ENCODE measurements around the gene AHCTF1. TPM values are rescaled to one million over a fixed set of nuclear protein-coding genes. Genes with fewer than 3 reads are reported as not detected.

The AHCTF1 gene
- total and polyA plus RNA-seq, 10 of the 15 experiments (the other 5 are each of a cell fraction or from before 2014, with no cell fraction given) = 3.4 to 45.5 (median 17.8) TPM

DNA sequence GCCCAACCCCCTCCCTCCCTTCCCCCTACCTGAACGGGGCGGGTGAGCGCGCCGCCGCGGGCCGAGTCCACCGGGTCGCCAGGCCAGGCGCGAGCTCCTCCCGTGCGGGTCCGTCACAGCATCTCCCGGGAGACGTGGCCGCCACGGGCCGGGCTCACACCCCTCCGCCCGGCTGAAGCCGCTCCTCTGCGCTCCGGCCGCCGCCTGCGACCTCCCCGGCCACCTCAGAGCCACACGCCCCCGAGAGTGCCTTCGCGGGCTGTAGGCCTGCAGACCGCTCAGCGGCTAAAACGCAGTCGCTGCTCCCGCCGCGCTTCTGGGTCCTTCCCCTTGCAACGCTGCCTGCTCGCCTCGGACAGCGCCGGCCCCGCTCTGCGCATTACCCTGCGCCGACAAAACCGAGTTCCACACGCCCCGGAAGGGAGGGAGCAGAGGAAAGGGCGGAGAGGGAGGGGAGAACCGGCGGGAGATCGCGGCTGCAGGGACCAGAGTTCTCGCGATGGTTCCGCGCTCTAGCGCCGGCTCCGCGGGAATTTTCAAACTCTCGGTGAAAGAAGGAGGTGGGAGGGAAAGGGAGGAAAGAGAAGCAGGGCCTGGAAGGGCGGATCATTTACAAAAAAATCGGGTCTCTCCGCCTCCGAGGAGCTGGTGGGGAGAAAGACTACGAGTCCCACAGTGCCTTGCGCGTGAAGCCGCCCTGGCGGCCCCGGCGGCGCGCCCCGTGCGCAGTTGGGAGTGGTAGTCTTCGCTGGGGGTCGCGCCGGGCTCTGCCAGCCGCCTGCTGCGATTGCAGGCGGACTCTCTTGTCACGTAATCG is at the start of gene AHCTF1 (continued):
- peak; percentile 70; the same call in 1 of the 2 replicates for TF ChIP-seq GABPA (IDR thresholded peaks at IDR 0.05; ENCODE audit: low read depth)
- peak; percentile 99 for TF ChIP-seq HCFC1 (IDR thresholded peaks at IDR 0.05; ENCODE audit: low read length)
- TF ChIP-seq IRF4 (IDR thresholded peaks at IDR 0.05; ENCODE audit: low read depth, low read length) = no peak
- no peak for TF ChIP-seq MTA3 (IDR thresholded peaks at IDR 0.05; ENCODE audit: borderline replicate concordance, low read length)
- TF ChIP-seq STAT3 (IDR thresholded peaks at IDR 0.05; ENCODE audit: low read depth, low read length) = no peak
- peak; percentile 40; the same call in 1 of the 2 replicates for TF ChIP-seq NR2C1 (IDR thresholded peaks at IDR 0.05)
- TF ChIP-seq IKZF1 (conservative IDR thresholded peaks at IDR 0.05) = peak; percentile 93
- peak; percentile 97 for TF ChIP-seq POLR2AphosphoS5 (IDR thresholded peaks at IDR 0.05; ENCODE audit: low read length)
- TF ChIP-seq CEBPB (IDR thresholded peaks at IDR 0.05; ENCODE audit: borderline replicate concordance in 1 of 2, low read depth in 2 of 2, low read length in 2 of 2) = no peak
- peak; percentile 100 for TF ChIP-seq POLR2A (IDR thresholded peaks at IDR 0.05; ENCODE audit: low read depth, low read length)
- no peak for TF ChIP-seq ZZZ3 (IDR thresholded peaks at IDR 0.05; ENCODE audit: control insufficient read depth, insufficient read length, low read depth)
- peak; percentile 45; the same call in 1 of the 2 replicates for TF ChIP-seq GATAD2B (conservative IDR thresholded peaks at IDR 0.05; ENCODE audit: low read depth)
- peak; percentile 99 for TF ChIP-seq CHD2 (IDR thresholded peaks at IDR 0.05; ENCODE audit: borderline replicate concordance, low read depth, low read length)
- TF ChIP-seq FOS (IDR thresholded peaks at IDR 0.05; ENCODE audit: borderline replicate concordance, extremely low read depth, insufficient read length) = no peak
- 0 out of 2 replicates have a peak, but pooled peaks have one; percentile 58 for TF ChIP-seq TCF3 (IDR thresholded peaks at IDR 0.05; ENCODE audit: borderline replicate concordance, insufficient read depth, low read depth, low read length)
- no peak for TF ChIP-seq SREBF1 (IDR thresholded peaks at IDR 0.05; ENCODE audit: low read length)
- TF ChIP-seq, protein P1, sequence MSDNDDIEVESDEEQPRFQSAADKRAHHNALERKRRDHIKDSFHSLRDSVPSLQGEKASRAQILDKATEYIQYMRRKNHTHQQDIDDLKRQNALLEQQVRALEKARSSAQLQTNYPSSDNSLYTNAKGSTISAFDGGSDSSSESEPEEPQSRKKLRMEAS (IDR thresholded peaks at IDR 0.05; ENCODE audit: low read depth, low read length) = peak; percentile 73; the same call in 1 of the 2 replicates
- TF ChIP-seq, protein P2, sequence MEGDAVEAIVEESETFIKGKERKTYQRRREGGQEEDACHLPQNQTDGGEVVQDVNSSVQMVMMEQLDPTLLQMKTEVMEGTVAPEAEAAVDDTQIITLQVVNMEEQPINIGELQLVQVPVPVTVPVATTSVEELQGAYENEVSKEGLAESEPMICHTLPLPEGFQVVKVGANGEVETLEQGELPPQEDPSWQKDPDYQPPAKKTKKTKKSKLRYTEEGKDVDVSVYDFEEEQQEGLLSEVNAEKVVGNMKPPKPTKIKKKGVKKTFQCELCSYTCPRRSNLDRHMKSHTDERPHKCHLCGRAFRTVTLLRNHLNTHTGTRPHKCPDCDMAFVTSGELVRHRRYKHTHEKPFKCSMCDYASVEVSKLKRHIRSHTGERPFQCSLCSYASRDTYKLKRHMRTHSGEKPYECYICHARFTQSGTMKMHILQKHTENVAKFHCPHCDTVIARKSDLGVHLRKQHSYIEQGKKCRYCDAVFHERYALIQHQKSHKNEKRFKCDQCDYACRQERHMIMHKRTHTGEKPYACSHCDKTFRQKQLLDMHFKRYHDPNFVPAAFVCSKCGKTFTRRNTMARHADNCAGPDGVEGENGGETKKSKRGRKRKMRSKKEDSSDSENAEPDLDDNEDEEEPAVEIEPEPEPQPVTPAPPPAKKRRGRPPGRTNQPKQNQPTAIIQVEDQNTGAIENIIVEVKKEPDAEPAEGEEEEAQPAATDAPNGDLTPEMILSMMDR (IDR thresholded peaks at IDR 0.05 in 2 of 3, conservative IDR thresholded peaks at IDR 0.05 in 1 of 3; ENCODE audit: control insufficient read depth in 2 of 3, extremely low read depth in 1 of 3, insufficient read depth in 1 of 3, low read depth in 3 of 3, low read length in 3 of 3) = no peak
- TF ChIP-seq POU2F2 (IDR thresholded peaks at IDR 0.05; ENCODE audit: borderline replicate concordance, low read depth, low read length) = peak; percentile 86; the same call in 2 of the 3 replicates
